Panc1 (cell line): Measurements from ENCODE around the gene PAX5. TPM values are rescaled to one million over a fixed set of nuclear protein-coding genes. Genes with fewer than 3 reads are reported as not detected.

Experiments used
- ATAC-seq: fragments of 200-7000 bp; cut with Tn5 transposase; 2 replicates; pipeline ENCODE4 v1.9.1; 2020; ENCODE audit warnings: mild to moderate bottlenecking, moderate library complexity
- BruUV-seq: library from RNA; stranded (reverse); fragments of 400-500 nt; replicated peaks from 2 replicates; lab custom pipeline; 2021; lab: Mats Ljungman, UMichigan
- CTCF ChIA-PET: fragments of 300-600 bp; sonication (Branson Sonifier 250); formaldehyde crosslinking; loops from one replicate; lab custom pipeline; 2022; ENCODE audit warnings: antibody characterized with exemption; lab: Charles Lee
- POLR2A ChIA-PET: fragments of 300-600 bp; sonication (Branson Sonifier 250); formaldehyde crosslinking; loops from one replicate; lab custom pipeline; 2022; ENCODE audit warnings: antibody characterized with exemption; lab: Charles Lee
- DNase-seq: peaks from one replicate; pipeline ENCODE4 v3.0.0-alpha.2; 2010; ENCODE audit warnings: low read depth, low spot score
- H3K27ac ChIP-seq: 2 replicates; pipeline ENCODE4 v1.5.1; 2011; ENCODE audit warnings: mild to moderate bottlenecking, low read length, inconsistent platforms
- H3K27me3 ChIP-seq: fragments of 200-500 bp; sonication (Bioruptor generic); 2 replicates; pipeline ENCODE4 v1.6.0; 2014; ENCODE audit warnings: low read length, inconsistent platforms; ENCODE audit not compliant: control insufficient read depth, insufficient read depth
- H3K36me3 ChIP-seq: fragments of 200-500 bp; sonication (Bioruptor generic); 2 replicates; pipeline ENCODE4 v1.5.1; 2014; ENCODE audit warnings: inconsistent platforms, mild to moderate bottlenecking, low read length, moderate library complexity; ENCODE audit not compliant: control insufficient read depth, insufficient read depth
- H3K4me1 ChIP-seq: 2 replicates; pipeline ENCODE4 v1.5.1; 2011; ENCODE audit warnings: inconsistent platforms, mild to moderate bottlenecking, low read length, moderate library complexity; ENCODE audit not compliant: control insufficient read depth, insufficient read depth
- H3K4me3 ChIP-seq, 2 experiments: 2 replicates each; pipeline ENCODE4 v1.5.1; 2011 to 2012; ENCODE audit warnings: low read depth in 2 of 2, low read length in 2 of 2, mild to moderate bottlenecking in 2 of 2, inconsistent platforms in 1 of 2, moderate library complexity in 1 of 2
- H3K9me3 ChIP-seq: fragments of 200-500 bp; sonication (Bioruptor generic); 2 replicates; pipeline ENCODE4 v1.5.1; 2014; ENCODE audit warnings: low read depth, mild to moderate bottlenecking, inconsistent platforms, low read length, moderate library complexity; ENCODE audit not compliant: control insufficient read depth, insufficient read depth
- POLR2AphosphoS5 ChIP-seq: IDR thresholded peaks from 2 replicates; pipeline ENCODE4 v1.6.1; 2012; ENCODE audit warnings: mild to moderate bottlenecking, low read depth, low read length, moderate library complexity
- REST ChIP-seq, 2 experiments: IDR thresholded peaks; 2 replicates each; pipeline ENCODE4 v1.6.1; 2011 to 2012; ENCODE audit warnings: low read depth in 2 of 2, control low read depth in 1 of 2, low read length in 1 of 2, mild to moderate bottlenecking in 1 of 2, moderate library complexity in 1 of 2; ENCODE audit not compliant: insufficient read depth in 1 of 2
- SIN3A ChIP-seq: IDR thresholded peaks from 2 replicates; pipeline ENCODE4 v1.6.1; 2012; ENCODE audit warnings: low read depth, mild to moderate bottlenecking, low read length, moderate library complexity, borderline replicate concordance; ENCODE audit not compliant: insufficient read depth
- TCF7L2 ChIP-seq: IDR thresholded peaks from 2 replicates; pipeline ENCODE4 v1.6.1; 2011; ENCODE audit warnings: mild to moderate bottlenecking, low read depth, low read length, inconsistent platforms
- in situ Hi-C: cut with HindIII; loops from 2 replicates; pipeline ENCODE4 v1.10.0; 2016; ENCODE audit warnings: low sequenced_read_pairs, low pct_unique_long_range_greater_than_20kb
- intact Hi-C: fragments of 100-400 bp; cut with micrococcal nuclease; formaldehyde crosslinking; loops from one replicate; pipeline ENCODE4 v1.10.0; 2022; ENCODE audit not compliant: unreplicated experiment
- total RNA-seq: library from RNA; stranded (reverse); gene quantifications from one replicate; pipeline ENCODE4 v1.2.1, GENCODE V29; 2021; ENCODE audit not compliant: unreplicated experiment
- TF ChIP-seq, protein P1 (sequence below): fragments of 450-650 bp; IDR thresholded peaks from 2 replicates; pipeline ENCODE4 v1.5.1; 2017; ENCODE audit warnings: mild to moderate bottlenecking

The PAX5 gene
- total RNA-seq, 1 experiment from 2014 or later = 0.39 TPM

GRCh38 chr9:36897019-36897418 lies 137.0 kb downstream of the PAX5 start:
- Histone ChIP-seq H3K27ac (no peak overlapping the region), H3K4me3 (no peak overlapping the region), H3K36me3 (no peaks in the 10 kb centered on the region), H3K9me3 (no peaks in the 10 kb centered on the region), H3K27me3 (no peaks in the 10 kb centered on the region), H3K4me1 (no peaks in the 10 kb centered on the region)
- ChIA-PET CTCF (no interaction called here), POLR2A (no interaction called here)
- intact Hi-C loops (no loop called here), in situ Hi-C loops (no loop called here)
- DNase-seq = no peak
- ATAC-seq = no peak
- TF ChIP-seq REST (IDR thresholded peaks at IDR 0.05; ENCODE audit: insufficient read depth in 1 of 2, low read depth in 2 of 2, low read length in 1 of 2) = no peak
- no peak for TF ChIP-seq SIN3A
- TF ChIP-seq POLR2AphosphoS5 = no peak
- TF ChIP-seq, protein P1, sequence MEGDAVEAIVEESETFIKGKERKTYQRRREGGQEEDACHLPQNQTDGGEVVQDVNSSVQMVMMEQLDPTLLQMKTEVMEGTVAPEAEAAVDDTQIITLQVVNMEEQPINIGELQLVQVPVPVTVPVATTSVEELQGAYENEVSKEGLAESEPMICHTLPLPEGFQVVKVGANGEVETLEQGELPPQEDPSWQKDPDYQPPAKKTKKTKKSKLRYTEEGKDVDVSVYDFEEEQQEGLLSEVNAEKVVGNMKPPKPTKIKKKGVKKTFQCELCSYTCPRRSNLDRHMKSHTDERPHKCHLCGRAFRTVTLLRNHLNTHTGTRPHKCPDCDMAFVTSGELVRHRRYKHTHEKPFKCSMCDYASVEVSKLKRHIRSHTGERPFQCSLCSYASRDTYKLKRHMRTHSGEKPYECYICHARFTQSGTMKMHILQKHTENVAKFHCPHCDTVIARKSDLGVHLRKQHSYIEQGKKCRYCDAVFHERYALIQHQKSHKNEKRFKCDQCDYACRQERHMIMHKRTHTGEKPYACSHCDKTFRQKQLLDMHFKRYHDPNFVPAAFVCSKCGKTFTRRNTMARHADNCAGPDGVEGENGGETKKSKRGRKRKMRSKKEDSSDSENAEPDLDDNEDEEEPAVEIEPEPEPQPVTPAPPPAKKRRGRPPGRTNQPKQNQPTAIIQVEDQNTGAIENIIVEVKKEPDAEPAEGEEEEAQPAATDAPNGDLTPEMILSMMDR = no peak
- TF ChIP-seq TCF7L2 = no peak
- BruUV-seq = no TSS peak

- intact Hi-C loops (no loop called here), in situ Hi-C loops (no loop called here)
- ATAC-seq (no peak), DNase-seq (no peak)
- Histone ChIP-seq H3K36me3 (no peaks in the 10 kb centered on the region), H3K4me1 (no peaks in the 10 kb centered on the region), H3K27ac (no peak overlapping the region), H3K9me3 (no peaks in the 10 kb centered on the region), H3K27me3 (no peaks in the 10 kb centered on the region), H3K4me3 (no peak overlapping the region)
- ChIA-PET CTCF (interaction anchor here (0.6 kb wide), 1 partner anchor 76 kb away, joined by 5 read pairs; no protein-coding TSS in a partner anchor), POLR2A (no interaction called here)
- no TSS peak for BruUV-seq
- no peak for TF ChIP-seq POLR2AphosphoS5
- TF ChIP-seq SIN3A = no peak
- TF ChIP-seq REST (IDR thresholded peaks at IDR 0.05; ENCODE audit: insufficient read depth in 1 of 2, low read depth in 2 of 2, low read length in 1 of 2) = no peak
- TF ChIP-seq TCF7L2 = no peak
- TF ChIP-seq, protein P1 = no peak
These were observed 137.8 kb downstream of the PAX5 start for GRCh38 chr9:36896296-36896695.
